HG03045 (cell line): ENCODE measurements around the gene GOLGA8N.
A peak's percentile ranks its signal among the peaks of the same experiment; 100 is the strongest.
"Not testable (repeated sequence)": the region's sequence is repeated elsewhere in the genome, so short reads cannot be mapped to it uniquely, and the experiment has no call there.

ENCODE experiments used
- ATAC-seq: cut with Tn5 transposase; IDR thresholded peaks from one replicate; pipeline ENCODE4 v1.9.1; 2021; ENCODE audit warnings: mild to moderate bottlenecking, moderate library complexity; ENCODE audit not compliant: unreplicated experiment

The GOLGA8N gene

GRCh38 chr15:32593151-32593550 lies at the start of gene GOLGA8N:
TSS of gene GOLGA8N (plus strand) at chr15:32593456.
- ATAC-seq = not testable (repeated sequence)

GRCh38 chr15:32543456-32543855 lies 49.8 kb upstream of the GOLGA8N start:
- ATAC-seq = not testable (repeated sequence)

- ATAC-seq = not testable (repeated sequence)
These were observed 48.1 kb upstream of the GOLGA8N start for GRCh38 chr15:32545129-32545528.

GRCh38 chr15:32554587-32554986 lies 38.7 kb upstream of the GOLGA8N start:
- not testable (repeated sequence) for ATAC-seq

GRCh38 chr15:32562198-32562597 lies 31.1 kb upstream of the GOLGA8N start:
- ATAC-seq = not testable (repeated sequence)

- ATAC-seq = not testable (repeated sequence)
These were observed 24.3 kb upstream of the GOLGA8N start for GRCh38 chr15:32568988-32569387.

- ATAC-seq = not testable (repeated sequence)
These were observed 14.8 kb upstream of the GOLGA8N start for GRCh38 chr15:32578482-32578881.

- not testable (repeated sequence) for ATAC-seq
These were observed 7.4 kb upstream of the GOLGA8N start for GRCh38 chr15:32585844-32586243.

- ATAC-seq = not testable (repeated sequence)
These were observed 16.3 kb downstream of the GOLGA8N start for GRCh38 chr15:32609518-32609917.

- not testable (repeated sequence) for ATAC-seq
These were observed 17.5 kb downstream of the GOLGA8N start for GRCh38 chr15:32610719-32611118.

GRCh38 chr15:32614712-32615050 lies 21.4 kb downstream of the GOLGA8N start:
- ATAC-seq = peak; percentile 18

- peak; percentile 80 for ATAC-seq
These were observed 22.0 kb downstream of the GOLGA8N start, which contains the start of gene ARHGAP11A for GRCh38 chr15:32615051-32615870. TSS of gene ARHGAP11A (plus strand) at chr15:32615504. CDS start at chr15:32616212, 708 bp downstream.

GRCh38 chr15:32615871-32616426 lies 22.7 kb downstream of the GOLGA8N start:
- ATAC-seq = peak; percentile 21

GRCh38 chr15:32636410-32636809 lies 43.2 kb downstream of the GOLGA8N start:
- ATAC-seq = no peak

GRCh38 chr15:32636908-32637567 lies 43.8 kb downstream of the GOLGA8N start:
- no peak for ATAC-seq

- no peak for ATAC-seq
These were observed 44.4 kb downstream of the GOLGA8N start for GRCh38 chr15:32637704-32638103.

- no peak for ATAC-seq
These were observed 48.3 kb downstream of the GOLGA8N start, which contains the start of gene SCG5 for GRCh38 chr15:32641517-32642059. TSS of gene SCG5 (plus strand) at chr15:32641710. CDS start at chr15:32643593, 1,883 bp downstream.

- no peak for ATAC-seq
These were observed 49.6 kb downstream of the GOLGA8N start for GRCh38 chr15:32642667-32643435.

- no peak for ATAC-seq
These were observed 50.7 kb downstream of the GOLGA8N start for GRCh38 chr15:32643907-32644445.

- no peak for ATAC-seq
These were observed 53.0 kb downstream of the GOLGA8N start for GRCh38 chr15:32646291-32646690.
